SH-SY5Y (cell line): ENCODE measurements around the gene S100A14.

Experiments
- GATA2 ChIP-seq: IDR thresholded peaks from 2 replicates; pipeline ENCODE4 v1.6.1; 2011; ENCODE audit warnings: mild to moderate bottlenecking, low read depth, low read length
- GATA3 ChIP-seq: IDR thresholded peaks from 2 replicates; pipeline ENCODE4 v1.6.1; 2011; ENCODE audit warnings: low read depth, mild to moderate bottlenecking, low read length, moderate library complexity

GRCh38 chr1:153643816-153644215, 27.7 kb upstream of the S100A14 start:
- TF ChIP-seq GATA2 (no peak), GATA3 (no peak)
